ENCODE data around the gene SARDH. TPM values are rescaled to one million over a fixed set of nuclear protein-coding genes. Genes with fewer than 3 reads are reported as not detected.

The SARDH gene
- total and polyA plus RNA-seq, 2 of the 8 experiments (the other 6 are each of a cell fraction or from before 2014, with no cell fraction given), result 6.4 to 7.4 TPM

- TF ChIP-seq CBX8 (IDR thresholded peaks at IDR 0.05; ENCODE audit: borderline replicate concordance, low read depth, low read length) (no peak), TBP (IDR thresholded peaks at IDR 0.05; ENCODE audit: low read depth, low read length) (no peak), ATF2 (IDR thresholded peaks at IDR 0.05; ENCODE audit: low read length) (no peak), CHD2 (IDR thresholded peaks at IDR 0.05; ENCODE audit: low read length) (no peak), POU5F1 (IDR thresholded peaks at IDR 0.05; ENCODE audit: low read depth, low read length) (no peak)
Measured at GRCh38 chr9:133704711-133705181, 33.4 kb downstream of the SARDH start (continued).
